Ammon's horn (tissue), 1 donor: ENCODE measurements around the gene RNF223.
A peak's percentile ranks its signal among the peaks of the same experiment; 100 is the strongest.
"Not testable (repeated sequence)": the region's sequence is repeated elsewhere in the genome, so short reads cannot be mapped to it uniquely, and the experiment has no call there.

Experiments
- DNase-seq: peaks from one replicate; pipeline ENCODE4 v3.0.0-alpha.2; 2016; ENCODE audit warnings: low spot score

RNF223 gene

DNA sequence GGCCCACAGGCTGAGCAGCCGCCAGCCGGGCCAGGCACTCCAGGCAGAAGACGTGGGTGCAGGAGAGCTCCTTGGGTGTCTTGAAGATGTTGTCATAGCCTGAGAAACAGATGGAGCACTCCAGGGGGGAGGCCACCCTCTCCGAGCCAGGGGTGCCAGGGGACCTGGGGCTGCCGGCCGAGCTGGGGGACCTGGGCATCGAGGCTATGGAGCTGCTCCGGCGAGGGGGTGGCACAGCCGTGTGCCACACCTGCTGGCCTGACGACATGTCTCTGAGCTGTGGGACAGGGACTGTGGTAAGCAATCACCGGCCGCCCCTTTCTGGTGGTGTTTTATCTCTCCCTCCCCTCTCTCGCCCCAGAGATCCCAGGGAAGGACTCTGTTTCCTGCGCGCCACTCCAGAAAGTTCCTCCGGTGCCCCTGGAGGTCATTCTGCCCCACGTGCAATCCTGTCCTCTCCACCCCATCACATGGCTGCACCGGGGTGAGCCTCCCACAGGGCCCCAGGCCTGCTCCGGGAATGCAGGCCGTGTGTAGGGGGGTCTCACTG is 1.7 kb downstream of the RNF223 start:
- no peak for DNase-seq

DNA sequence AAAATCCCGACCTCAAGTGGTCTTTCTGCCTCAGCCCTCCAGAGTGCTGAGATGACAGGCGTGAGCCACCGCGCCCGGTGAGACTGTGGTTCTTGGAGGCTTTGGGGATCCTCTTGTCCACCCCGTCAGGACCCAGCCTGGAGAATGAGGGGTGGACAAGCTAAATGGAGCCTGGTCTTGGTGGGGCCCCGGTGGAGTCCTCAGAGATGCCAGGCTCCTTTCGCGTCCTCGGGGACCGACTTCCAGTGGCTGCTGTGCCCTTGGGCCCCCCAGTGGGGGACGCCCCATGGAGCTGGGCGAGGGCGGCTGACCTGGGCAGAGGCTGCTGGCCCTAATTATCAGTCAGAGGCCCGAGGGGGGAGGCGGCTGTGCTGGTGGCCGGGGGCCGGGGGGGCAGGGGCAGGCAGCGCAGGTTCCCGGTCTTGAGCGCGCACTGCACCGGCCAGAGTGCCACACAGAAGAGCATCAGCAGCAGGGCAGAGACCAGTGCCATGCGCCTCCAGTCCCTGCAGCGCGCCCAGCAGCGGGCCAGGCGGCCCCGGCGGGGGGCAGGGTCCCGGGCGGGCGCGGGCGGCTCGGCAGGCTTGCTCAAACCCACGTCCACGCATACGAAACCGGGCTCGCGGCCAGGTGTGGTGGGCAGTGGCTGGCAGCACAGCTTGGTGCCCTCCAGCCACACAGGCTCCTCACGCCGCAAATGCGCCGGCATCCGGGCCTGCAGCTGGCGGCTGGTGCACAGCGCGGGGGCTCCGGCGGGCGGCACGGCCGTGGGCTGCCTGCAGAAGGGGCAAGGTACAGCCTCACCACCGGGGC is 2.4 kb downstream of the RNF223 start:
- no peak for DNase-seq

DNA sequence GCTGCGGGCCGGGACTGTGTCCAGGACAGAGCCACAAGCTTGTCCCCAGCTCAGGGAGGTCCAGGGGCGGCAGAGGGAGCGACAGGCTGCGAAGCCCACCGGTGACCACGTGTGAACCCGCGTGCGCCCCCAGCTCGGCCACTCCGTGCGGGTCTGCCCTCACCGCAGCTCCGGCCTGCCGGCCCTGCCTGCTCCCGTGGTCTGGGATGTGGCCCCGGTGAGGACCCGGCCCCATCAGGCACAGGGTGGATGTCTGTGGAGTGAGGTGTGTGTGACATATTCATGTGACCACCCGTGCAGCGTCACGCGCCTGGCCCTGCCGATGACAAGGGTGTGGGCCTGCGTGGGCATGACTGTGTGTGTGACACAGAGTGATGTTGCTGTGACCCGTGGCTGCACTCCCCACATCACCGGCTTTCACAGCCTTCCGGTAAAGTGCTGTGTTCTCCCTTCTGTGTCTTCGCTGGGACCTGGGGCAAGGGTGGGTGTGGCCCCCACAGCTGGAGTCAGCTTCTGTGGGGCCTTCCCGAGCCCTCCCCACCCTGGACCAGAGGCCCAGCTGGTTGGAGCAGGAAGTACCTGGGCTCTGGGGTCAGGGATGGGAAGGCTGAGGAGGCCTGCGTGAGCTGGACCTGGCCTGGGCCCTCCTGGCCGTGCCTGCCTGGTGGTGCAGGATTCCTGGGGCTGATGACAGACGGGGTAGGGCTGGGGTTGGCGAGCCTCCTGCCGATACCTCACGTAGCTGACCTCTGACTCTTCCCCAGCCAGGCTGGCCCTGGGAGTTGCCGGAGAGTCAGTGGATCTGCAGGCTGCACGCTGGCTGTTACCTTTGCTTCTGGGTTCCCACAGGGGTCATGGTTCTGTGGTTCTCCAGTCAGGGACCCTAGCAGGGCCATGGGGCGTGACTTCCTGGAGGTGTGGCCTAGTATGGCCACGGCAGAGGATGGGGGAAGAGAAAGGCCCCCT is 4.1 kb downstream of the RNF223 start:
- DNase-seq = no peak

DNA sequence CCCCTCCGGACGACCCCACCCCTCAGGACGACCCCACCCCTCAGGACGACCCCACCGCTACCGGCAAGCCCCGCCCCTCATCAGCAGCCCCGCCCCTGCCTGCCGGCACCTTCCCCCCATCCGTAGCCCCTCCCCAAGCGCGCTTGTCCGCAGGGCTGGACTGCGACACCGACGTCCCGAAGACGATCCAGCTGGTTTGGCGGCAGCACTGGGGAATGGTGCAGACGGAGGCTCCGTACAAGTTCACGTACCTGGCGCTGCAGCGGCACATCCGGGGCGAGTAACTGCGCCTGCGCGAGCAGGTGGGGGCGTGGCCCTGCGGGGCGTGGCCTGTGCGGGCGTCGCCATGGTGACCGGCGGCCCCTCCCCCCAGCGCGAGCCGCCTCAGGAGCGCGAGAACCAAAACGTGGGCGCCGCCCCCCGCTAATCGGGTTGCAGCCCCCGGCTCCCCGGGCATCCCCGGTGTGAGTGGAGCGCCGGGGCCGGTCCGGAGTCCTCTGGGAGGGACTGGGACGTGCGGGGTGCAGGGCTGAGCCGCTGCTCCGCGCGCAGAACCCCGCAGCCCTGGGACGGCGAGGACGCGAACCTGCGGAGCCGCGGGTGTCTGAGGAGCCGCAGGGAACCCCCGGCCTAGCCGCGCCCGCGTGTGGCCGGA is 4.9 kb downstream of the RNF223 start:
- peak; percentile 48 for DNase-seq

DNA sequence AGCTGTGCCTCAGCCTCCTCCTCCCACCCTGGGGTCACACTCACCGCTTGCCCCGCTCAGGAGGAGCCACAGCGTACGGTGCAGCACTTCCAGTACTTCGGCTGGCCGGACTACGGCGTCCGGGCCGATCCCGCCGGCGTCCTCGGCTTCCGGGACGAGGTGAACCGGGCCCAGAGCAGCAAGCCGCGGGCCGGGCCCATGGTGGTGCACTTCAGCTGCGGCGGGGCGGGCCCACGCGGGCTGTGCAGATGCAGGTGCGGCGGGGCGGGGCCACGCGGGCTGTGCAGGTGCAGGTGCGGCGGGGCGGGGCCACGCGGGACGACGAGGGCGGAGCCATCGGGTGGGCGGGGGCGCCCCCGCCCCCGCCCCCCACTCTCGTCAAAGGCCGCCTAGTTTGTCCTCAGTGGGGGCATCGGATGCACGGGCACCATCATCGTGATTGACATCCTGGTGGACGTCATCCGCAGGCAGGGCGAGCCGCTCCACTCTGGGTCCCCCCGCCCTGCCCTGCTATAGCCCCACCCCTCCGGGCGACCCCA is 5.5 kb downstream of the RNF223 start:
- DNase-seq = no peak

DNA sequence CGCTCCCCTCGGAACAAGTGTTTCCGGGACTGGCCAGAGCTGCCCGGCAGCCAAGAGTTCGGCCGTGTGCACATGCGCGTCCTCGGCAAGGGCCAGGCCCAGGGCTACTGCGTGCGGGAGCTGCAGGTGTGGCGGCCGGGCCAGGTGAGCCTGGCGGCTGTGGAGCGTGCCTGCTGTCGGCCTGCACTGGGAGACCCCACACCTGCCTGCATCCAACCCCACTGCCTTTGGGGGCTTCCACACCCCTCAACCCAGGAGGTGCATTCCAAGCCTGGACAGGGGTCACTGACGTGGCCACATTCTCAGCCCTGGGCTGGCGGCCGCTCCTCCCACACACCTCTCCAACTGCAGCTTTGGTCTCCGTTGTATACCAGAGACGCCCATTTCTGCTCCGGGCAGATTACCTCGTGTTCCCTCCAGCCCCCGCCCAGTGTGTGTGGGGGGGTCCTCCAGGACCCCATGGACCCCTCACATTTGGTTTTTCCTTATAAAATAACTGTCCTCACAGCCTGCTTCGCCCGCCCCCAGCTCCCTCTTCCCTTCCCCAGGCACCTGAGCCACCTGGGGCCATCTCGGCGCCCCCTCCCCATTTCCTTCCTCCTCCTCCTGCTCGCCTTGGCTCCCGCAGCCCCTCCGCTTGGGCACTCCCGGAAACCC is 6.1 kb downstream of the RNF223 start:
- DNase-seq = no peak

DNA sequence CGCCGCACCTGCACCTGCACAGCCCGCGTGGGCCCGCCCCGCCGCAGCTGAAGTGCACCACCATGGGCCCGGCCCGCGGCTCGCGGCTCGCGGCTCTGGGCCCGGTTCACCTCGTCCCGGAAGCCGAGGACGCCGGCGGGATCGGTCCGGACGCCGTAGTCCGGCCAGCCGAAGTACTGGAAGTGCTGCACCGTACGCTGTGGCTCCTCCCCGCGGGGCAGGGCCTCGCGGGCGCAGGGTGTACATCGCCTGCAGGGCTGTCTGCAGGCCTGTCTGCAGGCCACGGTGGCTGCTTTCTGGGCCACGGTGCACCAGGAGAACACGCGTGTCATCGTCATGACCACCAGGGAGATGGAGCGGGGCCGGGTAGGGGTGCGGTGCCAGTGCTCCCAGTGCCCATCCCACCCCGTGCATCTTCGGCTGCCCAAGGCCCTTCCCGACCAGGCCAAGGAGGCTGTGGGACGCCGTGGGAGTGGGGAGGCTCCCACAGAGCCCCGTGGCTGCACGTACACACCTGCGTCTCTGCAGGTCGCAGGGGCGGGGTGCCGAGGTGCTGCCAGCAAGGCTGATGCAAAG is 6.7 kb downstream of the RNF223 start:
- DNase-seq = no peak

DNA sequence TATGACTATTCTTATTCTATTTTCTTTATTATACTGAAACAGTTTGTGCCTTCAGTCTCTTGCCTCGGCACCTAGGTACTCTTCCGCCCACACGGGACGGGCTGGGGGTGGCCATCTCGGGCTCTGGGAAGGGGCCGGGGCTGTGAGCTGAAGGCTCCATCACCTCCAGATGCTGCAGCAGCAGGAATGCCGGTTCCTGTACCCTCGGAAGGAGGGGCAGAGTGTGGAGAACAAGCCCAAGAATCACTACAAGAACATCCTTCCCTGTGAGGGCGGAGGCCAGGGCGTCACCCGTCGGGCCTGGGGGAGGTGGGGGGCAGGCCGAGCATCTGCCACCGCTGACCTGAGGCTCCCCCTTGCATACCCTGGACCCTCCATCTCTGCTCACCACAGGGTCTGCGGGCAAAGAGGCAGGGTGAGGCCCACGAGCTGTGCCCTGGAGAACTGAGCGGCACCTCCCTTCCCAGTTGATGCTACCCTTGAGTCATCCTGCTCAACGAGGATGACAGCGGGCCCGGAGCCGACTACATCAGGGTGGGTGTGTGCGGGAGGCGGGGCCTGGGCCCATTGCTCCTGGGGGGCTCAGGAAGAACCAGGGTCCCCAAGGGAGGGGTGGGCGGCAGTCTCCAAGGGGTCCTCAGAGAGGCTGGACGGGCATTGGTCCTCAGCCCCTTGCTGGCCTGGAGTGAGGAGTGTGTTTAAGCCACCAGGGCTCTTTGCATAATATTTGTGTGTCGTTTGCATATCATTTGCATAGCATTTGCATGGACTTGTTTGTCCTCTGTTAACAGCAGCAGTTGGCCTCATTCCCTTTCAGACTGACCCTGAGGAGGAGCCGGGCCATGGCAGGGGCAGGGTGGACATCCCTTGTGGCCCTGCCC is 7.5 kb downstream of the RNF223 start:
- DNase-seq = no peak

DNA sequence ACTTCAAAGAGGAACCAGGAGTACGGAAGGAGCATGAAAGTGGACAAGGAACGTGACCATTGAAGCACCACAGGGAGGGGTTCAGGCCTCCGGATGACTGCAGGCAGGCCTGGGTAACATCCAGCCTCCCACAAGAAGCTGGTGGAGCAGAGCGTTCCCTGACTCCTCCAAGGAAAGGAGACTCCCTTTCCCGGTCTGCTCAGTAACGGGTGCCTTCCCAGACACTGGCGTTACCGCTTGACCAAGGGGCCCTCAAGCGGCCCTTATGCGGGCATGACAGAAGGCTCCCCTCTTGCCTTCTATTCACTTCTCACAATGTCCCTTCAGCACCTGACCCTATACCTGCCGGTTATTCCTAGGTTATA is 8.2 kb downstream of the RNF223 start:
- DNase-seq = not testable (repeated sequence)

DNA sequence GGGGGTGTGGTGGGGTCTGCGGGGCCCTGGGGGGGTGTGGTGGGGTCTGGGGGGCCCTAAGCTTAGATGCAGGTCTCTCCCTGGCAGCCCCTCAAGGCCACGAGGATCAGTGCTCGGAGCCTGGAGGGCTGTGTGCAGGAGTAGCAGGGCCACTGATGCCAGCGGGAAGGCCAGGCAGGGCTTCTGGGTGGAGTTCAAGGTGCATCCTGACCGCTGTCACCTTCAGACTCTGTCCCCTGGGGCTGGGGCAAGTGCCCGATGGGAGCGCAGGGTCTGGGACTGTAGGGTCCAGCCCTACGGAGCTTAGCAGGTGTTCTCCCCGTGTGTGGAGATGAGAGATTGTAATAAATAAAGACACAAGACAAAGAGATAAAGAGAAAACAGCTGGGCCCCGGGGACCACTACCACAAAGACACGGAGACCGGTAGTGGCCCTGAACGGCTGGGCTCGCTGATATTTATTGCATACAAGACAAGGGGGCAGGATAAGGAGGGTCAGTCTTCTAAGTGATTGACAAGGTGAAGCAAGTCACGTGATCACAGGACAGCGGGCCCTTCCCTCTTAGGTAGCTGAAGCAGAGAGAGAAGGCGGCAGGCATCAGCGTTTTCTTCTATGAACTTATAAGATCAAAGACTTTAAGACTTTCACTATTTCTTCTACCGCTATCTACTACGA is 8.7 kb downstream of the RNF223 start:
- no peak for DNase-seq

DNA sequence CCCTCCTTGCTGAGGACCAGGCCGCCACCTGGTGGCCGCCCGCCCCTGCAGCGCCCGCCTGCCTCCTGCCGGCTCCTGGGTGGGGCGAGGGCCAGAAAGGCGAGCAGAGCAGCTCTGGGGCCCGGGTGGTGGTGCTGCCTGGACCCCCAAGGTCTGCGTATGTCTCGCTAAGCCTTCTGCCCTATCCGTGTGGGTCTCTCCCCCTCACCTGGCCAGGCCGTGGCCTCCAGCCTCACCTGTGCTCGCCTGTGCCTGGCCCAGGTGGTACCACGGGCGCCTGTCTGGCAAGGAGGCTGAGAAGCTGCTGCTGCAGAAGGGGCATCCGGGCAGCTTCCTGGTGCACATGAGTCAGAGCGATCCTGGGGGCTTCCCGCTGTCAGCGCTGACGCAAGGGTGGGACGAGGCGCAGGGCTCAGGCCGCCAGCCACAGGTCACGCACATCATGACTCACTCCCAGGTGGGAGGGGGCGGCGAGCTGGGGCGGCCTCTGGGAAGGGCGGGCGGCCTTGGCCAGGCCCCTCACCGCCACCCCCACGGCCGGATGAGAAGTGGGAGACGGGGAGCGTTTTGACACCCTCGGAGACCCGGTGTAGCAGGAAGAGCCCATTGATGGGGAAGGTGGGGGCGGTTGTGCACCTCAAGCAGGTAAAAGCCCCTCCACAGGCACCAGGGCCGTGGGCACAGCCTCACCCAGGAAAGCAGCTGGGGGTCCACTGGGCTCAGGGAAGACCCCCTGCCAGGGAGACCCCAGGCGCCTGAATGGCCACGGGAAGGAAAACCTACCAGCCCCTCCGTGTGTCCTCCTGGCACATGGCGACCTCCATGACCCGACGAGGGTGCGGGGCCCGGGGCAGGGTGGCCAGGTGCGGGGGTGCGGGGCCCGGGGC is 9.9 kb downstream of the RNF223 start:
- DNase-seq = no peak

DNA sequence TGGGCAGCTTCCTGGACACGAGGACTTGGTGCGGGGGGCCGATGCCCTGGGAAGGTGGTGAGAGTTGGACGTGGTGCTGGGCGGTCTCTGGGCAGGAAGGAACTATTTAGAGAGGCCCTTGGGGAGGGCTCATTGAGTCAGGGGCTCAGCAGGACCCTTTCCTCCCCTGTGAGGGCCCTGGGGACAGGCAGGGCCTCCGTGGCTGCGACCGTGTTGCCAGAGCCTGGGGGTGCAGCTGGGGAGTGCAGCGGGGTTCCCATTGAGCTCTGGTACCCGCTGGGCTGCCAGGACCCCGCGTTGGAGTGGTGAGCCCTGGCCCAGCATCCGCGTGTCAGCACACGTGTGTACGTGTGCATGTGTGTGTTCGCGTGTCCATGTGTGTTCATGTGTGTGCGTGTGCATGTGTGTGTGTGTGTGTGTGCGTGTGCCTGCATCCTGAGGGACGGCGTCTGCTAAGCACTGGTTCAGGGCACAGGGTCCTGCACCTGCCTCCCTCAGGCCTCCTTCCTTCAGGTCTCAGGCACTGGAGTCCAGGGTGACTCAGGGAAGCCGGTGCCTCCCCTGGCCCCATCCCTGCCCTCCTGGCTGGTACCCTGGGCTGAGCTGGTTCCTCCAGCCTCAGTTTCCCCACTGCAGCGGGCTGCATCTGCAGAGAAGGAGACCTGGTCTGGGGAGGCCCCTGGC is 10.7 kb downstream of the RNF223 start:
- DNase-seq = no peak

DNA sequence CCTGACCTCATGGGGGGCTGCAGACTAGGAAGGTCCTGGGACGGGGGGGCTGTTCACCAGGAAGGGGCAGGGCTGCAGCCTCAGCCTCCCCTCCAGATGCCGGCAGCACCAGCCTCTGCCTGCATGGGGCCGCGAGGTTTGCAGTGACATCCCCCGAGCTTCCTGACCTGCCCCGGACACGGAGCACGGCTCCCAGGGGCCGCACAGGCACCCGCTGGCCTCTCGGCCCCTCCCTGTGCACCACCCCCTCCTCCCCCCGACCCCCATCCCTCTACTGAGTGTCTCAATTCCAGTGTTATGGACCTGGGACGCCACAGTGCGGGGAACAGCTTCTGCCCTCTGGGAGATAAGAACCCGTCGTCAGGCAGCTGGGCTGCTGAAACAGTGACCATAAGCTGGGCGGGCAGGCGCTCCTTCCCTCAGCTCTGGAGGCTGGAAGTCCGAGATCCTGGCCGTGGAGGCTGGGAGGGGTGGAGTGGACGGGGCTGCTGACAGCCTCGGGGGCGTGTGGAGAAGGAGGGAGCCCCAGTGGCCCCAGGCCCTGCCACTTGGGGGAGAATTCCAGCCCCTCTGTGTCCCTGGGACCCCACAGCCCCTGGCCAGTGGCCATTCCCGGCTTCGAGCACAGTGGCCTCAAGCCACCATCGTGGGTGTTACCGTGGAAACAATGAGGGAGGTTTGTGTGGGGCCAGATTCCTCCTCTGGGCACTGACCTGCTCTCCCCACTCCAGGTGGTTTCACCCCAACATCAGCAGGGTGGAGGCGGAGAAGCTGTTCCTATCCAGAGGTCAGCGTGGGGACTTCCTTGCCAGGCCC is 11.6 kb downstream of the RNF223 start:
- no peak for DNase-seq

DNA sequence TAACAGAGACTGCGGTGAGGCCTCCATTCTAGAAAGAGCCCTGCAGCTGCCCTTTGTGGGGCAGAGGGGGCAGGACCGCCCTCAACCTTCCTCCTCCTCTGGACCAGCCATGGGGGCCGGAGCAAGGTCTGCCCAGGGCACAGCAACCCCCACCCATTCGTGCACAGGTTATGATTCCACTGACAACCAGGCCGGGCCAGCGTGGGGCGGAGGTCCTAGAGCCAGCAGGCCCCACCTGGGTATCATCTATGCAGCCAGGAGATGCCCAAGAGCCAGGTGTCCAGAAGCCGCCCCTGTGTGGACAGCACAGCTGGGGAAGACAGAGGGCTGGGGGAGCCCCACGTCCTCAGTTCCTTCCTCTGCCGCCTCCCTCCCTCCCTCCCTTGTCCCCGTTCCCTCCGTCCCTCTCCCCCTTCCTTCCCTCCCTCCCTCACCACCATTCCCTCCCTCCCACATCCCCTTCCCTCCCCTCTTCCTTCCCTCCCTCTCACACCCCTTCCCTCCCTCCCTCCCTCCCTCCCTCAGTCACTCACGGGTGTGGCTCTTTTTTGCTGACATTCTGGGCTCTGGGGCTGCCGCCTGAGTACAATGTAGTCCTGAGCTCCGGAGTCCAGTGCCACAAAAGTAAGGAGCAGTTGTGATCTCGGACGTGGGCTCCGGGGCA is 12.3 kb downstream of the RNF223 start:
- no peak for DNase-seq

DNA sequence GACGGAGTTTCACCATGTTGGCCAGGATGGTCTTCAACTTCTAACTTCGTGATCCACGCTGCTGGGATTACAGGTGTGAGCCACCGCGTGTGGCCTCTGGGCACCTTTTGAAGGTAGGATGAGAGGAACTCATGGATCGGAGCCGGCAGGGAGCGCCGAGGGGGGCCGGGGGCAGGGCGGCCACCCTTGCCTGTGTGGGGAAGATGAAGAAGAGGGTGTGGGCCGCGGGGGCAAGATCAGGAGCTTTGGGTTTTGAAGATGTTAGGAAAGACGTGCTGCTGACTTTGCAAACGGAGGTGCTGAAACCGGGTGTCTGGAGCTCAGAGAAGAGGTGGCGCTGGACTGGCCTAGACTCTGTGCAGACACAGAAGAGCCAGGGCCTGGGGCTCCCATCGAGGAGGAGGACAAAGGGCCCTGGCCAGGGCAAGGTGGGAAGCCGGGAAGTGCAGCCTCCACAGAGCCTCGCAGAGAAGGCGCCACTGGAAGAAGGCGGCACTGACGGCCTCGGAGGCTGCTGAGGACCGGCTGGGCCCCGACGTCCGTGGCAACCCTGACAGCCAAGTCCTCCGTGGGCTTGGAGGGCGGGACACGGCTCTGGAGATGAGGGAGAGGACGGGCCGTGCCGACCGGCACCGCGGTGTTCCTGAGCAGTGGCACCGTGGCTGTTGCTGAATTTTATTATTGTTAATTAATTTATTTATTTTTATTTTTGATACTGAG is 13.7 kb downstream of the RNF223 start:
- DNase-seq = no peak
